A673 (cell line): ENCODE results near the gene AKAP6. TPM values are rescaled to one million over a fixed set of nuclear protein-coding genes. Genes with fewer than 3 reads are reported as not detected.

ENCODE experiments used
- BruUV-seq: library from RNA; stranded (reverse); fragments of 400-500 nt; replicated peaks from 2 replicates; lab custom pipeline; 2021; lab: Mats Ljungman, UMichigan
- CTCF ChIA-PET: fragments of 300-600 bp; sonication (Branson Sonifier 250); formaldehyde crosslinking; loops from one replicate; lab custom pipeline; 2022; ENCODE audit warnings: antibody characterized with exemption; lab: Charles Lee
- POLR2A ChIA-PET: fragments of 300-600 bp; sonication (Branson Sonifier 250); formaldehyde crosslinking; loops from one replicate; lab custom pipeline; 2022; ENCODE audit warnings: antibody characterized with exemption; ENCODE audit not compliant: low non-redundant PET; lab: Charles Lee
- DNase-seq: peaks from one replicate; pipeline ENCODE4 v3.0.0-alpha.2; 2015; ENCODE audit warnings: low spot score
- H3K27ac ChIP-seq: fragments of 200-600 bp; sonication (generic); 2 replicates; pipeline ENCODE4 v1.5.1; 2016; ENCODE audit warnings: mixed run types, low read depth, mild to moderate bottlenecking, mixed read lengths, antibody characterized with exemption, low read length; ENCODE audit not compliant: poor library complexity, severe bottlenecking
- H3K27me3 ChIP-seq: fragments of 200-600 bp; sonication (generic); replicated peaks from 2 replicates; pipeline ENCODE4 v1.6.1; 2017; ENCODE audit warnings: mixed run types, low read depth, mild to moderate bottlenecking, mixed read lengths, antibody characterized with exemption, low read length; ENCODE audit not compliant: insufficient read depth, poor library complexity
- H3K36me3 ChIP-seq: fragments of 200-600 bp; sonication (generic); 2 replicates; pipeline ENCODE4 v1.6.1; 2016; ENCODE audit warnings: mixed run types, mild to moderate bottlenecking, mixed read lengths, antibody characterized with exemption, low read length; ENCODE audit not compliant: insufficient read depth, poor library complexity, severe bottlenecking
- H3K4me1 ChIP-seq: fragments of 200-600 bp; sonication (generic); 2 replicates; pipeline ENCODE4 v1.6.1; 2017; ENCODE audit warnings: mixed run types, mild to moderate bottlenecking, mixed read lengths, antibody characterized with exemption, low read length; ENCODE audit not compliant: insufficient read depth, poor library complexity, severe bottlenecking
- H3K4me3 ChIP-seq: fragments of 200-600 bp; sonication (generic); 2 replicates; pipeline ENCODE4 v1.5.1; 2016; ENCODE audit warnings: low read depth, mixed run types, mild to moderate bottlenecking, mixed read lengths, low read length; ENCODE audit not compliant: poor library complexity, severe bottlenecking
- H3K9me3 ChIP-seq: fragments of 200-600 bp; sonication (generic); 2 replicates; pipeline ENCODE4 v1.6.1; 2016; ENCODE audit warnings: mixed run types, low read depth, mild to moderate bottlenecking, mixed read lengths, antibody characterized with exemption, low read length; ENCODE audit not compliant: poor library complexity, severe bottlenecking
- EZH2 ChIP-seq: fragments of 200-600 bp; sonication (generic); IDR thresholded peaks from 2 replicates; pipeline ENCODE4 v1.6.1; 2017; ENCODE audit warnings: borderline replicate concordance, low read depth, mild to moderate bottlenecking, mixed read lengths, antibody characterized with exemption, low read length; ENCODE audit not compliant: poor library complexity, severe bottlenecking
- intact Hi-C: fragments of 100-400 bp; cut with micrococcal nuclease; formaldehyde crosslinking; loops from one replicate; pipeline ENCODE4 v1.10.0; 2022; ENCODE audit not compliant: unreplicated experiment
- total RNA-seq: library from RNA; stranded (reverse); gene quantifications from 2 replicates; pipeline ENCODE4 v1.2.3, GENCODE V29; 2021
- TF ChIP-seq, protein P1 (sequence below): fragments of 300-800, 200-600 bp; sonication (generic); conservative IDR thresholded peaks from 2 replicates; pipeline ENCODE4 v1.5.1; 2017; ENCODE audit warnings: low read depth, mild to moderate bottlenecking, antibody characterized with exemption, low read length, moderate library complexity, mixed read lengths

Gene AKAP6
- total RNA-seq, 1 experiment from 2014 or later, result 0.73 TPM

DNA sequence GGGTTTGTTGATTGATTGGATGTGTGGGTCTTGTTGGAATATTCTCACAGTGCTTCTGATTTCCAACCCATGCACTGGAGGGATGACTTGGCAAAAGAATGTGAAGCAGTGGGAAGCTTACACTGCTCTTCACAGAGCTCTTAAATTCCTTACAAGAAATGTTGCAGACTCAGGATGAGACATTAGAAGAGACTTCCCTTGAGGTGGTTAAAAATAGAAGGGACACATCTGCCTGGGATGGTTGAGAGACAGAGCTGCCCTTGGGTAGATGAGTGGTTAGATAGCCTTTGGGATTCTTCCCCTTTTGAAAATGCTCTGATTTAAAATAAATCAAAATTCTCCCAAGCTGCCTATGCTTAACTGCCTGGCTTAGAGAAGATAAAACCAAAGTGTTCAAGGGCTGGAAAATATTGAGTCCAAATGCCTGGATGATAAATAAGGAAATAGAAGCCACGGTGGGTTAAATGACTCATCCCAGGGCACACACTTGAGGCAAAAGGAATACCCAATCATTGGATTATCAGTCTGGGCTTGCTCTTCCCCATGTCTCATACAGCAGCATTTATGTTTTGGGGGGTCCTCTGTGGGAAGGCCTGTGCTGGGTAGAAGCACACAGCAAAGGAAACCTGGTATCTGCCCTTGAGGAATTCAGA, 264.3 kb downstream of the AKAP6 start:
- Histone ChIP-seq H3K4me1 (peaks cover 17% of the 10 kb centered on the region), H3K27ac (no peak overlapping the region), H3K9me3 (no peaks in the 10 kb centered on the region), H3K36me3 (no peaks in the 10 kb centered on the region), H3K4me3 (no peak overlapping the region), H3K27me3 (no peaks in the 10 kb centered on the region)
- ChIA-PET POLR2A (no interaction called here), CTCF (interaction anchor here (0.6 kb wide), 1 partner anchor 36 kb away, joined by 4 read pairs; no protein-coding TSS in a partner anchor)
- no peak for DNase-seq
- intact Hi-C loops, result loop anchor here (5.0 kb wide), 1 partner anchor 104 kb away; no protein-coding TSS in a partner anchor
- BruUV-seq, result no TSS peak
- TF ChIP-seq, protein P1, sequence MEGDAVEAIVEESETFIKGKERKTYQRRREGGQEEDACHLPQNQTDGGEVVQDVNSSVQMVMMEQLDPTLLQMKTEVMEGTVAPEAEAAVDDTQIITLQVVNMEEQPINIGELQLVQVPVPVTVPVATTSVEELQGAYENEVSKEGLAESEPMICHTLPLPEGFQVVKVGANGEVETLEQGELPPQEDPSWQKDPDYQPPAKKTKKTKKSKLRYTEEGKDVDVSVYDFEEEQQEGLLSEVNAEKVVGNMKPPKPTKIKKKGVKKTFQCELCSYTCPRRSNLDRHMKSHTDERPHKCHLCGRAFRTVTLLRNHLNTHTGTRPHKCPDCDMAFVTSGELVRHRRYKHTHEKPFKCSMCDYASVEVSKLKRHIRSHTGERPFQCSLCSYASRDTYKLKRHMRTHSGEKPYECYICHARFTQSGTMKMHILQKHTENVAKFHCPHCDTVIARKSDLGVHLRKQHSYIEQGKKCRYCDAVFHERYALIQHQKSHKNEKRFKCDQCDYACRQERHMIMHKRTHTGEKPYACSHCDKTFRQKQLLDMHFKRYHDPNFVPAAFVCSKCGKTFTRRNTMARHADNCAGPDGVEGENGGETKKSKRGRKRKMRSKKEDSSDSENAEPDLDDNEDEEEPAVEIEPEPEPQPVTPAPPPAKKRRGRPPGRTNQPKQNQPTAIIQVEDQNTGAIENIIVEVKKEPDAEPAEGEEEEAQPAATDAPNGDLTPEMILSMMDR, result no peak
- TF ChIP-seq EZH2, result no peak

DNA sequence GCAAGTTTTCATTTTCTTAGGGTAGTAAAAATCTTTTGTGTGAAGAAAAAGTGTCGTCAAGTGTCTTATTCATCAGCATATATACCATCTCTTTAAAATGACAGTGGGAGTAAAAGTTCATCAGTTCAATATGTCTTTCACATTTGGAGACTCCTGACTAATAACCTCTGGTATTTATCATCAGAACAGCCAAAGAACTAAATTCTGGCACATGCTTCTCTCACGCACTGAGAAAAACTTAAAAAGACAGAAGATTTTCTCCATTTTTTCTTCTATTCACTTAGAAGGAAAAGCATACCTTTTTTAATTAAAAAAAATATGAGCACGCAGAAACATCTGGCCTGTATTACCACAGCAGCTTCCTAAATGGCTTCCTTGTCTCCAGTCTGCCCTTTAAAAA, 265.7 kb downstream of the AKAP6 start:
- POLR2A ChIA-PET, result no interaction called here
- Histone ChIP-seq H3K27me3 (no peaks in the 10 kb centered on the region), H3K4me3 (no peak overlapping the region), H3K27ac (no peak overlapping the region), H3K36me3 (no peaks in the 10 kb centered on the region), H3K9me3 (no peaks in the 10 kb centered on the region), H3K4me1 (peaks cover 13% of the 10 kb centered on the region)
- no TSS peak for BruUV-seq
- no peak for DNase-seq
- TF ChIP-seq EZH2, result no peak
- TF ChIP-seq, protein P1, result no peak
- CTCF ChIA-PET, result no interaction called here
- intact Hi-C loops, result loop anchor here (5.0 kb wide), 1 partner anchor 103 kb away; no protein-coding TSS in a partner anchor

DNA sequence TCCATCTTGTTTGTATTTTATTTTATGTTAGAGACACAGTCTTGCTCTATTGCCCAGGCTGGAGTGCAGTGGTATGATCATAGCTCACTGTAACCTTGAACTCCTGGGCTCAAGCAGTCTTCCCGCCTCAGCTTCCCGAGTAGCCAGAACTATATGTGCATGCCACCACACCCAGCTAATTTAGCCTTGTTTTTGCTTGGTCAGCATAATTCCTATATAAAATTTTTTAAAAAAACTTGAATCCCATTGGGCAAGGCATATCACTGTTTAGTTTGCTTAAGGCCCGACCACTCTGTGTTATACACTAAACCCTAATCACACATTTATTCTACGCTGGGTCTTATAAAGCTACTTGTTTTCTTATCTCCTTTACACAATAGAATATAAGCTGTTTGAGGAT, 266.4 kb downstream of the AKAP6 start:
- no TSS peak for BruUV-seq
- Histone ChIP-seq H3K36me3 (no peaks in the 10 kb centered on the region), H3K4me3 (no peak overlapping the region), H3K9me3 (no peaks in the 10 kb centered on the region), H3K27me3 (no peaks in the 10 kb centered on the region), H3K4me1 (peaks cover 13% of the 10 kb centered on the region), H3K27ac (no peak overlapping the region)
- DNase-seq, result no peak
- intact Hi-C loops, result no loop called here
- CTCF ChIA-PET, result no interaction called here
- TF ChIP-seq, protein P1, result no peak
- no peak for TF ChIP-seq EZH2
- POLR2A ChIA-PET, result no interaction called here
